ENCODE measurements around the gene CLDN9. TPM values are rescaled to one million over a fixed set of nuclear protein-coding genes. Genes with fewer than 3 reads are reported as not detected.

The CLDN9 gene
- total and polyA plus RNA-seq, 10 donors: 0.06 to 1.7 (median 0.44) TPM

DNA sequence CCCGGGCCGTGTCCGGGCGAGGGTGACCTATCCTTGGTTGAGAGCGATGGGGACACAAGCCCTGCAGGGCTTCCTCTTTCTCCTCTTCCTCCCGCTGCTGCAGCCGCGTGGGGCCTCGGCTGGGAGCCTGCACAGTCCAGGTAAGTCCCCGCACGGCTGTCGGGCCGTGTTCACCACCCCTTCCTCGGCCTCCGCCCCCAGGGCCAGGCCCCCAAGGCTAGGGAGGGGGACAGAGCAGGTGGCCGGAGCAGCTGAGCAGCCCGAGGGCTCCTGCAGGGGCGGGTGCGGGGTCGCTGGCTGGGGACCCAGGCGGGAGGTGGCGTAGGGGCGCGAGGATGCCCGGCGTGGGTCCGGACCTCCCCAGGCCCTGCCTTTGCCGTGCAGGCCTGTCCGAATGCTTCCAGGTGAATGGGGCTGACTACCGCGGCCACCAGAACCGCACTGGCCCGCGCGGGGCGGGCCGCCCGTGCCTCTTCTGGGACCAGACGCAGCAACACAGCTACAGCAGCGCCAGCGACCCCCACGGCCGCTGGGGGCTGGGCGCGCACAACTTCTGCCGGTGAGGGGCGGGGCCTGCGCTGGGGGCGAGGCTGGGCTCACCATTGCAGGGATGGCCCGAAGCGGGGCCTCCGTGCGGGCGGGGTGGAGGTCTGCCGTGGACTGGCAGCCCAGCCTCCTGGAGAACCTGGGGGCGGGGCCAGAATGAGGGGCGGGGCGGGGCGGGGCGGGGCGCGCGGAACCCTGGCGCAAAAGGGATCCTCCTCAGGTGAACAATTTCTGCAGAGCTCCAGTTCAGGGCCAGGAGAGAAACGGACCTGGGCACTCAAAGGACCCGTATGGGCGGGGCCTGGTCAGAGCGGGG, 48.0 kb upstream of the CLDN9 start:
- Histone ChIP-seq H3K9me3 (no peaks in the 10 kb centered on the region), H3K4me1 (peaks cover 31 to 82% (median 75%) of the 10 kb centered on the region in 6 donors), H3K27ac (no peak overlapping the region), H3K27me3 (replicated peaks in 1 of 7) (peaks cover 30 to 99% (median 74%) of the 10 kb centered on the region in 7 donors), H3K4me3 (peak overlapping the region; percentile 23 to 70 (median 45)), H3K36me3 (no peaks in the 10 kb centered on the region)
- peak; percentile 88 for DNase-seq
- TF ChIP-seq, protein P1, sequence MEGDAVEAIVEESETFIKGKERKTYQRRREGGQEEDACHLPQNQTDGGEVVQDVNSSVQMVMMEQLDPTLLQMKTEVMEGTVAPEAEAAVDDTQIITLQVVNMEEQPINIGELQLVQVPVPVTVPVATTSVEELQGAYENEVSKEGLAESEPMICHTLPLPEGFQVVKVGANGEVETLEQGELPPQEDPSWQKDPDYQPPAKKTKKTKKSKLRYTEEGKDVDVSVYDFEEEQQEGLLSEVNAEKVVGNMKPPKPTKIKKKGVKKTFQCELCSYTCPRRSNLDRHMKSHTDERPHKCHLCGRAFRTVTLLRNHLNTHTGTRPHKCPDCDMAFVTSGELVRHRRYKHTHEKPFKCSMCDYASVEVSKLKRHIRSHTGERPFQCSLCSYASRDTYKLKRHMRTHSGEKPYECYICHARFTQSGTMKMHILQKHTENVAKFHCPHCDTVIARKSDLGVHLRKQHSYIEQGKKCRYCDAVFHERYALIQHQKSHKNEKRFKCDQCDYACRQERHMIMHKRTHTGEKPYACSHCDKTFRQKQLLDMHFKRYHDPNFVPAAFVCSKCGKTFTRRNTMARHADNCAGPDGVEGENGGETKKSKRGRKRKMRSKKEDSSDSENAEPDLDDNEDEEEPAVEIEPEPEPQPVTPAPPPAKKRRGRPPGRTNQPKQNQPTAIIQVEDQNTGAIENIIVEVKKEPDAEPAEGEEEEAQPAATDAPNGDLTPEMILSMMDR (IDR thresholded peaks at IDR 0.05 in 8 of 11, conservative IDR thresholded peaks at IDR 0.05 in 3 of 11): no peak
- no peak for TF ChIP-seq POLR2AphosphoS5 (IDR thresholded peaks at IDR 0.05)
- TF ChIP-seq POLR2A (IDR thresholded peaks at IDR 0.05): no peak
- 0 to 1% (median 1%) methylated on average over 1 to 68 of the region's 68 CpGs for WGBS, 5 donors
- intact Hi-C loops (cut with DNase I; ENCODE audit: low total_unique reads): no loop called here

DNA sequence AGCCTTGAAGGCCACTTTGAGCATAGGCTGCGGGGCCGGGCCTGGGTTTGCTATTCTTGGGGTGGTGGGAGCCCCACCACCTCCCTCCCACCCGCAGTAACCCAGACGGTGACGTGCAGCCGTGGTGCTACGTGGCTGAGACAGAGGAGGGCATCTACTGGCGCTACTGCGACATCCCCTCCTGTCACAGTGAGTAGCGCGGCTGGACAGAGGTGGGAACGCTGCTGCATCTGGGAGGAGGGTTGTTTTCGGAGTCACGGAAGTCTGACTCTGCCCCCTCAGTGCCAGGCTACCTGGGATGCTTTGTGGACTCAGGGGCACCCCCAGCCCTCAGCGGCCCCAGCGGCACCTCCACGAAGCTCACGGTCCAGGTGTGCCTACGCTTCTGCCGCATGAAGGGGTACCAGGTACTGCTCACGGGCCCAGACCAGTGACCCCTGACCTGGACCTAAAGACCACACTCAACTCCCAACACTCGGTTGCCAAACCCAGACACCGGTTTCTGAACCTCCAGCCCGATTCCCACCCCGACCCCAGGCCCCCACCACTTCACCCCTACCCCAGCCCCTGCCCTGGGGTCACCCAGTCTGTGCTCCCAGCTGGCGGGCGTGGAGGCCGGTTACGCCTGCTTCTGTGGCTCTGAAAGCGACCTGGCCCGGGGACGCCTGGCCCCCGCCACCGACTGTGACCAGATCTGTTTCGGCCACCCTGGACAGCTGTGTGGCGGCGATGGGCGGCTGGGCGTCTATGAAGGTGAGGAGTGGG, 46.5 kb upstream of the CLDN9 start:
- DNase-seq: peak; percentile 73
- Histone ChIP-seq H3K27me3 (replicated peaks in 1 of 7) (peaks cover 30 to 92% (median 74%) of the 10 kb centered on the region in 7 donors), H3K36me3 (no peaks in the 10 kb centered on the region), H3K4me3 (peak overlapping the region in 6 of 8 donors; percentile 13 to 95 (median 25)), H3K4me1 (peaks cover 36 to 96% (median 88%) of the 10 kb centered on the region in 6 donors), H3K27ac (no peak overlapping the region), H3K9me3 (no peaks in the 10 kb centered on the region)
- WGBS, 5 donors: 53 to 71% (median 60%) methylated on average over 22 to 39 of the region's 39 CpGs
- intact Hi-C loops (cut with DNase I; ENCODE audit: low total_unique reads): no loop called here
- TF ChIP-seq POLR2AphosphoS5 (IDR thresholded peaks at IDR 0.05): no peak
- TF ChIP-seq POLR2A (IDR thresholded peaks at IDR 0.05): no peak
- TF ChIP-seq, protein P1 (IDR thresholded peaks at IDR 0.05 in 8 of 11, conservative IDR thresholded peaks at IDR 0.05 in 3 of 11): no peak

DNA sequence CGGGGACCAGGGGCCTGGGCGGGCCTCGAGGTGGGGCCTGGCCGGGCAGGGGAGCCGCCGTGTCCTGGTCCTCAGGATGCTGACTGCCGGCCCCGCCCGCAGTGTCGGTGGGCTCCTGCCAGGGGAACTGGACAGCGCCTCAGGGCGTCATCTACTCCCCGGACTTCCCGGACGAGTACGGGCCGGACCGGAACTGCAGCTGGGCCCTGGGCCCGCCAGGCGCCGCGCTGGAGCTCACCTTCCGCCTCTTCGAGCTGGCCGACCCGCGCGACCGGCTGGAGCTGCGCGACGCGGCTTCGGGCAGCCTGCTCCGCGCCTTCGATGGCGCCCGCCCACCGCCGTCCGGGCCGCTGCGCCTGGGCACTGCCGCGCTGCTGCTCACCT, 45.9 kb upstream of the CLDN9 start:
- WGBS, 5 donors: 0 to 16% (median 4%) methylated on average over 3 to 46 of the region's 46 CpGs
- intact Hi-C loops (cut with DNase I; ENCODE audit: low total_unique reads): no loop called here
- peaks cover 0 to 5% (median 0%) of the 10 kb centered on the region in 6 donors for H3K36me3 ChIP-seq
- peaks cover 30 to 87% (median 69%) of the 10 kb centered on the region in 7 donors for H3K27me3 ChIP-seq (replicated peaks in 1 of 7)
- H3K4me1 ChIP-seq: peaks cover 36 to 96% (median 86%) of the 10 kb centered on the region in 6 donors
- no peak overlapping the region for H3K27ac ChIP-seq
- TF ChIP-seq POLR2A (IDR thresholded peaks at IDR 0.05) (no peak), POLR2AphosphoS5 (IDR thresholded peaks at IDR 0.05) (peak in 1 of 3 donors; percentile 50)
- TF ChIP-seq, protein P1 (IDR thresholded peaks at IDR 0.05 in 8 of 11, conservative IDR thresholded peaks at IDR 0.05 in 3 of 11): peak in 1 of 11 experiments; percentile 19
- no peaks in the 10 kb centered on the region for H3K9me3 ChIP-seq
- peak; percentile 85 for DNase-seq
- peak overlapping the region in 6 of 8 donors; percentile 13 to 95 (median 25) for H3K4me3 ChIP-seq

Data from spleen (tissue), 11 donors.